Activated B cell treated with CpG ODN at 0.5 μM for 24 hours (primary cell): Measurements from ENCODE around the gene CTSC. TPM values are rescaled to one million over a fixed set of nuclear protein-coding genes. Genes with fewer than 3 reads are reported as not detected.

Source experiments
- ATAC-seq: fragments of 200-7000 bp; cut with Tn5 transposase; one replicate; pipeline ENCODE4 v1.10.0; 2021; ENCODE audit warnings: low read depth, mild to moderate bottlenecking, moderate library complexity
- CTCF ChIA-PET: fragments of 350-600 bp; sonication (Branson Sonifier 250); formaldehyde crosslinking; loops from one replicate; lab custom pipeline; 2021; ENCODE audit warnings: antibody characterized with exemption; lab: Charles Lee
- POLR2A ChIA-PET: fragments of 350-600 bp; sonication (Branson Sonifier 250); formaldehyde crosslinking; loops from one replicate; lab custom pipeline; 2021; ENCODE audit warnings: antibody characterized with exemption; lab: Charles Lee
- DNase-seq: peaks from one replicate; pipeline ENCODE4 v3.0.0; 2022
- H3K27ac Mint-ChIP-seq: one replicate; pipeline ENCODE4 v1.8.0; 2020; ENCODE audit warnings: mixed read lengths
- H3K27me3 Mint-ChIP-seq: one replicate; pipeline ENCODE4 v1.8.0; 2021; ENCODE audit warnings: mixed read lengths
- H3K36me3 Mint-ChIP-seq: one replicate; pipeline ENCODE4 v1.8.0; 2021; ENCODE audit warnings: low read depth, mixed read lengths
- H3K4me1 Mint-ChIP-seq: one replicate; pipeline ENCODE4 v1.8.0; 2021; ENCODE audit warnings: mixed read lengths
- H3K4me3 Mint-ChIP-seq: one replicate; pipeline ENCODE4 v1.8.0; 2020; ENCODE audit warnings: mild to moderate bottlenecking, mixed read lengths
- H3K9me3 Mint-ChIP-seq: one replicate; pipeline ENCODE4 v1.8.0; 2020; ENCODE audit warnings: mixed read lengths
- intact Hi-C: fragments of 100-400 bp; cut with micrococcal nuclease; formaldehyde crosslinking; loops from one replicate; pipeline ENCODE4 v1.15.1; 2024
- total RNA-seq: library from RNA; stranded (reverse); gene quantifications from 2 replicates; pipeline ENCODE4 v1.2.3, GENCODE V29; 2022
- TF ChIP-seq, protein P1 (sequence below): fragments of 200-600 bp; IDR thresholded peaks from one replicate; pipeline ENCODE4 v1.8.0; 2022; ENCODE audit warnings: antibody characterized with exemption, mild to moderate bottlenecking

The CTSC gene
- 30.6 and 31.2 TPM in 2 replicates for total RNA-seq

DNA sequence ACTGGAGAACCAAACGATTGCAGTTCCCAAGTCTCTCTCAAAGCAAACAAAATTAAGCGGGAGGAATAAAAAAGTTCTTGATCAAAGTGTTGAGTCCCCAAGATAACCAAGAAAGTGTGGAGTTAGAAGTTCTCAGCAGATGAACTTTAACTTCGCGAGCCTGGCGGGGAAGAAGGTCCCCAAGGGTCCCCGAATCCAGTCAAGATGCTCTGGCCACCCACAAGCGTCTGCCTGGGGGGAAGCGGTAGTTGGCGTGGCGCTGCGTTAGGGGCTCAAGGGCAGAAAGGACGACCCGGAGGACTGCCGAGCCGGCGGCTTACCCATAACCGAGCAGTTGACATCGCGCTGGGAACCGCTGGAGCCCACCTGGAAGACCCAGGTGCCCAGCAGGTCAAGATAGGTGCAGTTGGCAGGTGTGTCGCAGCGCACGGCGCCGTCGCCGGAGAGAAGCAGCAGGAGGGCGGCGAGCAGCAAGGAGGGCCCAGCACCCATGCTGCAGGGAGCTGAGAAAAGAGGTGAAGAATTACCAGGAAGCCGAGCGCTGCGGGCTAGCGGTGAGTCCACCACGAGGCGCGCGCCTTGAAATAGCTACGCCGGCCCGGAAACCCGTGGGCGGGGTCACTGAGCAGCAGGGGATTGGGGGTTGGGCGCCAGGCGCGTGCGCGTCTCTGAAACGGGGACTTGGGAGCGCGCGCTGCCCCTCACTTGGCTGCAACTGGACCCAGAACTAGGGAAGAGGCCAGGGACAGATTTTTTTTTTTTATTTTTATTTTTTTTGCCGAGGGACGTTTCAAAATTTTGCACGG, at the start of gene CTSC:
TSS of gene CTSC (minus strand) at position 556 of the 806 bp plus-strand sequence. CDS start at position 492, 64 bp downstream.
- H3K4me1 Mint-ChIP-seq: peaks cover 43% of the 10 kb centered on the region
- ChIA-PET CTCF (no interaction called here), POLR2A (interaction anchor here (0.5 to 2.4 kb wide), 9 partner anchors 9 to 145 kb away, joined by 3 to 26 read pairs (median 5); no protein-coding TSS in a partner anchor)
- intact Hi-C loops: loop anchor here (1.0 to 5.0 kb wide), 6 partner anchors 10 to 1885 kb away; partner anchors contain the start of genes CHORDC1 and TMEM135
- no peaks in the 10 kb centered on the region for H3K27me3 Mint-ChIP-seq
- peak within 1 kb of the TSS; percentile 86 for H3K27ac Mint-ChIP-seq
- H3K36me3 Mint-ChIP-seq: peaks cover 27% of the 10 kb centered on the region
- peak within 1 kb of the TSS; percentile 100 for H3K4me3 Mint-ChIP-seq
- TF ChIP-seq, protein P1, sequence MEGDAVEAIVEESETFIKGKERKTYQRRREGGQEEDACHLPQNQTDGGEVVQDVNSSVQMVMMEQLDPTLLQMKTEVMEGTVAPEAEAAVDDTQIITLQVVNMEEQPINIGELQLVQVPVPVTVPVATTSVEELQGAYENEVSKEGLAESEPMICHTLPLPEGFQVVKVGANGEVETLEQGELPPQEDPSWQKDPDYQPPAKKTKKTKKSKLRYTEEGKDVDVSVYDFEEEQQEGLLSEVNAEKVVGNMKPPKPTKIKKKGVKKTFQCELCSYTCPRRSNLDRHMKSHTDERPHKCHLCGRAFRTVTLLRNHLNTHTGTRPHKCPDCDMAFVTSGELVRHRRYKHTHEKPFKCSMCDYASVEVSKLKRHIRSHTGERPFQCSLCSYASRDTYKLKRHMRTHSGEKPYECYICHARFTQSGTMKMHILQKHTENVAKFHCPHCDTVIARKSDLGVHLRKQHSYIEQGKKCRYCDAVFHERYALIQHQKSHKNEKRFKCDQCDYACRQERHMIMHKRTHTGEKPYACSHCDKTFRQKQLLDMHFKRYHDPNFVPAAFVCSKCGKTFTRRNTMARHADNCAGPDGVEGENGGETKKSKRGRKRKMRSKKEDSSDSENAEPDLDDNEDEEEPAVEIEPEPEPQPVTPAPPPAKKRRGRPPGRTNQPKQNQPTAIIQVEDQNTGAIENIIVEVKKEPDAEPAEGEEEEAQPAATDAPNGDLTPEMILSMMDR: no peak
- no peaks in the 10 kb centered on the region for H3K9me3 Mint-ChIP-seq
- DNase-seq (peak; percentile 80), ATAC-seq (peak; percentile 91)

DNA sequence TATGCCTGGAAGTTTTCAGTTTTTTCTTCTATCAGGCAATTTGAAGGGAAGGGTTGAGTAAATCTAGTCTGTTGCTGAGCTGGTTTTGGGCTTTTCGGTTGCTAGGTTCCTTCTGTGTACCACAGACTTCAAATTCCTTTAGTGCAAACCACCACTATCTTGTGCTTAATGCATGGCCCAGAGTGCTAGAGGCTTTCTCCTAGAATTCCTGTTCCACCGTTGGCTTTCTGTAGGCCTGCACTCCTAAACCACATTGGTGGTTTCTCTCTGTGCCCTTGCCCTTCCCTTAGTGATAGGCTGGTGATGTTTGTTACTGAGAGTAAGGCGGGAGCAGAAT, 47.1 kb upstream of the CTSC start:
- intact Hi-C loops: no loop called here
- Mint-ChIP-seq H3K9me3 (no peaks in the 10 kb centered on the region), H3K4me3 (no peak overlapping the region), H3K36me3 (no peaks in the 10 kb centered on the region), H3K27ac (no peak overlapping the region), H3K4me1 (no peaks in the 10 kb centered on the region), H3K27me3 (no peaks in the 10 kb centered on the region)
- DNase-seq (no peak), ATAC-seq (no peak)
- POLR2A ChIA-PET: no interaction called here
- TF ChIP-seq, protein P1: no peak
- CTCF ChIA-PET: no interaction called here

DNA sequence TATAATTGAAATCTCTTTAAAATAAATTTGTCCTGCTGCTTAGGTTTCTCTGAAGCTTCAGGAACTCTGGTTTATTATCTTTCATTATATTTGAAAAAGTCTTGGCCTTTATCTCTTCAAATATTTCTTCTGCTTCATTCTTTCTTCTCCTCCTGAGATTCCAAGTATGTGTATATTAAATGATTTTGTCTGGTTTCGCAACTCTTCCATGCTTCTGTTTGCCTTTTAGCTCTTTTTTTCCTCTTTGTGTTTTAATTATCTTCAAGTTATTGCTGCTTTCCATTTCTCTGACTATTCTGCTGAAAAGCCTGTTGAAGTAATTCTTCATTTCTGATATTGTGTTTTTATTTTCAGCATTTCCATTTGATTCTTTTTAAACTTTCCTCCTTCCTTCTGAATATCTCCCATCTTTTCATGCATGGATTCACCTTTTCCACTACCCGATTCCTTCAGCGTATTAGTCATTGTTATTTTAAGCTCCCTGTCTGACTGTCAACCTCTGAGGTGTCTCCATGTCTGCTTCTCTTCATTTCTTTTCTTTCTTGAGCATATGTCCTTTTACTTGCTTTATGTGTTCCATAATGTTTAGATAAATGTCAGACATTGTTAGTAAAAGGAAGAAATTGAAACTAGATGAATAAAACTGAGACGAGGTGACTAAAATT, 46.6 kb upstream of the CTSC start:
- Mint-ChIP-seq H3K27me3 (no peaks in the 10 kb centered on the region), H3K9me3 (no peaks in the 10 kb centered on the region), H3K27ac (no peak overlapping the region), H3K36me3 (no peaks in the 10 kb centered on the region), H3K4me3 (no peak overlapping the region), H3K4me1 (no peaks in the 10 kb centered on the region)
- no peak for DNase-seq
- TF ChIP-seq, protein P1: no peak
- ChIA-PET CTCF (no interaction called here), POLR2A (no interaction called here)
- intact Hi-C loops: no loop called here
- no peak for ATAC-seq

DNA sequence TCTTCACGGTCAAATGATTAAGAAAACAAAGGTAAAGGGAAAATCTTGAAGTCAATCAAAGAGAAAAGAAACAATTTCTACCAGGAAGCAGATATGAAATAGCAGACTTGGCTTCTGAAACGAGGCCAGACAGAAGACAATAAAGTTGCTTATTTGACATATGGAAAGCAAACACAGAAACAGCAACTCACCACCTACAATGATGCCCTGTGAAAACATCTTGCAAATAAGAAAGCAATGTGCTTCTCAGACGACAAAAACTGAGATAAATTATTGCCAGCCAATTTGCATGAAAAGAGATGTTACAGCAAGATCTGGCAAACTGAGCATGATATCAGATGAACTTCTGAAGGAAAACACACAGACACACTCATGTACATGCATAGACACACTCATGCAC, 45.9 kb upstream of the CTSC start:
- Mint-ChIP-seq H3K27me3 (no peaks in the 10 kb centered on the region), H3K4me1 (no peaks in the 10 kb centered on the region), H3K9me3 (no peaks in the 10 kb centered on the region), H3K36me3 (no peaks in the 10 kb centered on the region), H3K27ac (no peak overlapping the region), H3K4me3 (no peak overlapping the region)
- DNase-seq (no peak), ATAC-seq (no peak)
- ChIA-PET CTCF (no interaction called here), POLR2A (no interaction called here)
- intact Hi-C loops: no loop called here
- TF ChIP-seq, protein P1: no peak

DNA sequence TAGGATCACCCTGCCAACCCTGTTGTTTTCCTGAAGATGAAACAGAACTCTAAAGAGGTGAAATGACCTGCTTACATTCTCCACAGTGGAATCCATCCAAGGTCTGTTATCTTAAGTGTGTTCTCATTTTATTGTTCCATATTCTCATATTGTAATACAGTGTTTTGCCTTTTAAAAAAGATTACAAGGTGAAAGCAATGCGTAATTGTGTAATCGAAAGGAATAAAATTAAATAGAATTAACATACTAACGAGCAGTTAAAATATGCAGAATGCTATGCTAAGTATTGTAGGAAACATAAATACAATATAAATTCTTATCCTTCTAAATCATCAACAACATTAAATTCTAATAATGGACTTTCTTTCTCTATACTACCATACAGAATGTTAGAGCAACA, 41.6 kb upstream of the CTSC start:
- DNase-seq (no peak), ATAC-seq (no peak)
- H3K4me3 Mint-ChIP-seq: no peak overlapping the region
- ChIA-PET CTCF (no interaction called here), POLR2A (interaction anchor here (0.6 kb wide), 1 partner anchor 20 kb away, joined by 3 read pairs; no protein-coding TSS in a partner anchor)
- no peaks in the 10 kb centered on the region for H3K27me3 Mint-ChIP-seq
- TF ChIP-seq, protein P1: no peak
- H3K27ac Mint-ChIP-seq: no peak overlapping the region
- H3K4me1 Mint-ChIP-seq: no peaks in the 10 kb centered on the region
- H3K36me3 Mint-ChIP-seq: no peaks in the 10 kb centered on the region
- no peaks in the 10 kb centered on the region for H3K9me3 Mint-ChIP-seq
- intact Hi-C loops: no loop called here
